HUES64 (cell line): Measurements from ENCODE around the gene ACAP3.

Experiments used
- H3K27ac ChIP-seq: 2 replicates; pipeline ENCODE4 v1.7.0; 2013; ENCODE audit warnings: low read depth, low read length, inconsistent platforms
- H3K27me3 ChIP-seq: 2 replicates; pipeline ENCODE4 v1.6.1; 2013; ENCODE audit warnings: mild to moderate bottlenecking, low read length; ENCODE audit not compliant: insufficient read depth
- H3K36me3 ChIP-seq: 2 replicates; pipeline ENCODE4 v1.6.1; 2013; ENCODE audit warnings: mild to moderate bottlenecking, low read length; ENCODE audit not compliant: insufficient read depth
- H3K4me1 ChIP-seq: 2 replicates; pipeline ENCODE4 v1.6.1; 2013; ENCODE audit warnings: mild to moderate bottlenecking, low read length, moderate library complexity; ENCODE audit not compliant: insufficient read depth
- H3K4me3 ChIP-seq: 2 replicates; pipeline ENCODE4 v1.5.1; 2013; ENCODE audit warnings: mild to moderate bottlenecking, low read length, moderate library complexity
- H3K9ac ChIP-seq: 2 replicates; pipeline ENCODE4 v1.6.1; 2013; ENCODE audit warnings: mild to moderate bottlenecking, low read depth, low read length
- H3K9me3 ChIP-seq: 2 replicates; pipeline ENCODE4 v1.6.1; 2013; ENCODE audit warnings: low read depth, low read length; ENCODE audit not compliant: insufficient read depth
- WGBS: fragments of 150-250, 120-280 bp; methylation state at CpG from one replicate; pipeline ENCODE4 v1.1.7; 2013; ENCODE audit warnings: missing lambda C conversion rate; 5-methylcytosine and 5-hydroxymethylcytosine counted together

The ACAP3 gene

GRCh38 chr1:1334835-1335234 is 27.1 kb upstream of the ACAP3 start:
- Histone ChIP-seq H3K27ac (no peak overlapping the region), H3K27me3 (no peaks in the 10 kb centered on the region), H3K9me3 (no peaks in the 10 kb centered on the region), H3K4me3 (no peak overlapping the region), H3K9ac (no peak overlapping the region), H3K4me1 (no peaks in the 10 kb centered on the region), H3K36me3 (peaks cover 16% of the 10 kb centered on the region)
- 66% methylated on average over 11 of the region's 11 CpGs for WGBS

GRCh38 chr1:1333551-1334241 is 26.0 kb upstream of the ACAP3 start:
- WGBS = 92% methylated on average over 36 of the region's 36 CpGs
- no peak overlapping the region for H3K27ac ChIP-seq

GRCh38 chr1:1332774-1333480 is 25.2 kb upstream of the ACAP3 start:
- Histone ChIP-seq H3K9me3 (no peaks in the 10 kb centered on the region), H3K36me3 (peaks cover 3% of the 10 kb centered on the region; the same call in 1 of the 2 replicates), H3K4me3 (no peak overlapping the region), H3K27me3 (no peaks in the 10 kb centered on the region), H3K9ac (no peak overlapping the region), H3K27ac (no peak overlapping the region), H3K4me1 (no peaks in the 10 kb centered on the region)
- 92% methylated on average over 48 of the region's 48 CpGs for WGBS

More at GRCh38 chr1:1333551-1334241, 26.0 kb upstream of the ACAP3 start:
- Histone ChIP-seq H3K9ac (no peak overlapping the region), H3K27me3 (no peaks in the 10 kb centered on the region), H3K4me1 (no peaks in the 10 kb centered on the region), H3K36me3 (peaks cover 9% of the 10 kb centered on the region), H3K4me3 (no peak overlapping the region), H3K9me3 (no peaks in the 10 kb centered on the region)

- Histone ChIP-seq H3K27me3 (no peaks in the 10 kb centered on the region), H3K9ac (no peak overlapping the region), H3K36me3 (no peaks in the 10 kb centered on the region), H3K4me1 (no peaks in the 10 kb centered on the region), H3K4me3 (no peak overlapping the region), H3K9me3 (no peaks in the 10 kb centered on the region), H3K27ac (no peak overlapping the region)
- 89% methylated on average over 57 of the region's 57 CpGs for WGBS
These were observed 24.5 kb upstream of the ACAP3 start for GRCh38 chr1:1332031-1332755.

- no peak within 1 kb of the TSS for H3K4me3 ChIP-seq
- no peaks in the 10 kb centered on the region for H3K9me3 ChIP-seq
- H3K36me3 ChIP-seq = no peaks in the 10 kb centered on the region
- no peaks in the 10 kb centered on the region for H3K4me1 ChIP-seq
- no peaks in the 10 kb centered on the region for H3K27me3 ChIP-seq
- 85% methylated on average over 41 of the region's 41 CpGs for WGBS
- no peak within 1 kb of the TSS for H3K9ac ChIP-seq
- H3K27ac ChIP-seq = no peak within 1 kb of the TSS
These were observed 23.6 kb upstream of the ACAP3 start, which contains the start of gene TAS1R3 for GRCh38 chr1:1331068-1331965. Gene TAS1R3, plus strand, starts transcription at chr1:1331280. Its CDS starts 66 bp downstream, at chr1:1331346.

- no peaks in the 10 kb centered on the region for H3K27me3 ChIP-seq
- WGBS = 85% methylated on average over 15 of the region's 15 CpGs
- H3K9ac ChIP-seq = no peak overlapping the region
- H3K9me3 ChIP-seq = no peaks in the 10 kb centered on the region
- H3K27ac ChIP-seq = no peak overlapping the region
- H3K36me3 ChIP-seq = no peaks in the 10 kb centered on the region
- peaks cover 2% of the 10 kb centered on the region; the same call in 1 of the 2 replicates for H3K4me1 ChIP-seq
- no peak overlapping the region for H3K4me3 ChIP-seq
These were observed 22.8 kb upstream of the ACAP3 start for GRCh38 chr1:1330366-1331067.

- 94% methylated on average over 58 of the region's 58 CpGs for WGBS
- H3K4me3 ChIP-seq = no peak overlapping the region
- H3K9me3 ChIP-seq = no peaks in the 10 kb centered on the region
- H3K36me3 ChIP-seq = no peaks in the 10 kb centered on the region
- H3K4me1 ChIP-seq = peaks cover 5% of the 10 kb centered on the region; the same call in 1 of the 2 replicates
- no peaks in the 10 kb centered on the region for H3K27me3 ChIP-seq
- H3K27ac ChIP-seq = no peak overlapping the region
- no peak overlapping the region for H3K9ac ChIP-seq
These were observed 21.8 kb upstream of the ACAP3 start for GRCh38 chr1:1329304-1330210.

- Histone ChIP-seq H3K9ac (no peak overlapping the region), H3K4me1 (peaks cover 5% of the 10 kb centered on the region; the same call in 1 of the 2 replicates), H3K27me3 (no peaks in the 10 kb centered on the region), H3K36me3 (no peaks in the 10 kb centered on the region), H3K4me3 (no peak overlapping the region), H3K27ac (no peak overlapping the region), H3K9me3 (no peaks in the 10 kb centered on the region)
- WGBS = 94% methylated on average over 15 of the region's 15 CpGs
These were observed 20.5 kb upstream of the ACAP3 start for GRCh38 chr1:1328254-1328653.

- H3K9ac ChIP-seq = no peak overlapping the region
- H3K27ac ChIP-seq = no peak overlapping the region
- H3K9me3 ChIP-seq = no peaks in the 10 kb centered on the region
- H3K4me1 ChIP-seq = peaks cover 5% of the 10 kb centered on the region; the same call in 1 of the 2 replicates
- no peaks in the 10 kb centered on the region for H3K27me3 ChIP-seq
- H3K36me3 ChIP-seq = no peaks in the 10 kb centered on the region
- no peak overlapping the region for H3K4me3 ChIP-seq
- 94% methylated on average over 40 of the region's 40 CpGs for WGBS
These were observed 19.6 kb upstream of the ACAP3 start for GRCh38 chr1:1327291-1327690.
